SH-SY5Y (cell line): ENCODE measurements around the gene CAMTA1.

ENCODE experiments used
- GATA2 ChIP-seq: IDR thresholded peaks from 2 replicates; pipeline ENCODE4 v1.6.1; 2011; ENCODE audit warnings: mild to moderate bottlenecking, low read depth, low read length
- GATA3 ChIP-seq: IDR thresholded peaks from 2 replicates; pipeline ENCODE4 v1.6.1; 2011; ENCODE audit warnings: low read depth, mild to moderate bottlenecking, low read length, moderate library complexity

Gene CAMTA1

DNA sequence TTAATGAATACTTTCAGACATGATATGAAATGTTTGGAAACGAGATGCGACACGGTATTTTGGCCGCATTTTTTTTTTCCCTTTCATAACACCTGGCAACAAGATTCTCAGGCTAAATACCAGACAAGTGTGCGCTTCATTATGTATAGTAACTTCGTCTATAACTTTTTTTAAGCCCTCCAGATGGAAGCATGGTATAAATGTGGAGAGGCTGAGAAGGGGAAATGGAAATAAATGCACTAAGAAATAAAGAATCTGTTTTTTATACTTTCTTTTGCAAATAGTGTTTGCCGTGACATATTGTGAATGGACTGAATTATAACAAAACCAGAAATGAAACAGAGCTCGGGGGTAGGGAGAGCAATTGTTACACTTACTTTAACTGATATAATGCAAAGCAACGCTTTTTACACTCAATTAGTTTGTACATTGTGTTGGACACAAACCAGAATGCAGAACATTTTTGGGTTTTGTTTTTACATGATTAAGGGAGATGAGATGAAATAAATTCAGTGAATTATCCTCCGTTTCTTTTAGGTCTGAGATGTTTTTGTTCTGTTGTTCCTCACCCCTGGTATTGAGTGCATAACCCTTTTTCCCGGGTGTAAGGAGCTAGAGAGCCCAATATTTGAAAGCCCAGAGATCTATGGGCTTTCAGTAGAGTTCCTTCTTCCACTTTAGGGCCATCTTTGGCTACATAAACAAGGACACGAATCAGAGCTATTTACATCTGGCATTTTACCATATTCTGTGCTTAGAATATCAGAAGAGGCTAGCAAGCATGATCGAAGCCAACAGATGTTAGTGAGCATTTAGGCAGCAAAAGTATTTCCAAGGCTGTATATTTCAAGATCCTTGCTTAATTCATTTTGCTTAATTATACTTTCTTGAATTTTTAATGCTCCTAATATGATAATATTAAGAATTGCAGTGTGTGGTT is 478.0 kb downstream of the CAMTA1 start:
- TF ChIP-seq GATA2 (no peak), GATA3 (no peak)

DNA sequence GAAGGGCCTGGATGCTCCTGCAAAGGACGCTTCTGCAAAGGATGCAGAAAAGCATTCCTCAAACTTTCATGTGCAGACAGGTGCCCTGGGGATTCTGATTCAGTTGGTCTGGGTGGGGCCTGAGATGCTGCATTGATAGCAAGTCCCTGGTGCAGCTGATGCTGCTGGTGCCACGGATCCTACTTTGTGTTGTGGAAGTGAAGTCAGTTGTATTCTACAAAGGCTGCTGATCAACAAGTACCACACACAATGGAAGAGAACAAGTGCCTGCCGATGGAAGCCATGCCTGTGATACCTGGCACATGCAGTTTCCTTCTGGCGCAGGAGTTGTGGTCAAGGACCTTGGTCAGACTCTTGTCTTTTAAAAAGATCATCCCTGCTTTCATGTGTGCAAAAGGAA is 478.8 kb downstream of the CAMTA1 start:
- TF ChIP-seq GATA2 (peak; percentile 24; the same call in 1 of the 2 replicates), GATA3 (no peak)

DNA sequence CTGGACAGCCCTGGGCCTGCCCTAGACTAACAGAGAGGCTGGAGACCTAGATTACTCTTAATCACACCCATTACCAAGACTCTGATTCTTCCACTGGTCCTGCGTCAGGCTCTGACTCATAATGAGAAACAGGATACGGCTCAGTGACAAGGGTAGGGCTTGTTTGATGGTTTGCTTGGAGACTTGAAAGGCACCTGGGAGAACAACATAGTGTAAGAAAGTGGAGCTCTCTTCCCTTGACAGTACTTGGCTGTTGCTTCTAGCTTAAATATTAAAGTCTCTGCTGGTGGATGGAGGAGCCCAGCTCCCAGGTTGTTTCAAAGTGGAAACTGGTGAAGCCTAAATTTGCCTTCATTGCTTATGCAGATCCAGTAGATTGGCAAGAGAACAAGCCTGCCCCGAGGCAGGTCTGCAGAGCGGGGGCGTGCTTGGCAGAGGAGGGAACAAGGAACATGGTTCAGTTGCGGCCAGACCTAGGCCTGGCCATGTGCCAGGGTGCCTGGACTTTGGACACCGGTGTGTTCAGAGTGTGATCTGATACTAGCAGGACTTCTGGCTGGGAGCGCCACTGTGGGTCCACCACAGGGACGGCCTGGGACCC is 480.6 kb downstream of the CAMTA1 start:
- TF ChIP-seq GATA2 = peak; percentile 84
- peak; percentile 44; the same call in 1 of the 2 replicates for TF ChIP-seq GATA3

DNA sequence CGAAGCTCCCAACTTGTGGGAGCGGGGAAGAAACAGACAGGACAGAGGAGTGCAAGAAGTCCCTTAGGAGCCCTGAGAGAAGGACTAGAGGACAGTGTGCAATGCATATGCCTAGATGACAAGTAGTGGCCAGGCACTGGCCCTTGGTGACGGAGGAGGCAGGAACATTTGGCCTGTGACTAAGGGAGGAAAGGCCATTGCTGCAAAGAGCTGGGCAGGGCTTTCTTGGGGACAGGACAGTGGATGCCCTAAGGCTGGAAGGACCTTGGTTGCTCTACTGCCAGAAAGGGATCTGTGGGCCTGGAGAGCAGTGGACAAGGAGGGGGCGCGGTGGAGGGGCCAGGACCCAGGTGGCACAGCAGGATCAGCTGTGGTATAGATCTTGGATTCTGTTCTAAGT is 481.3 kb downstream of the CAMTA1 start:
- TF ChIP-seq GATA2 (no peak), GATA3 (no peak)

DNA sequence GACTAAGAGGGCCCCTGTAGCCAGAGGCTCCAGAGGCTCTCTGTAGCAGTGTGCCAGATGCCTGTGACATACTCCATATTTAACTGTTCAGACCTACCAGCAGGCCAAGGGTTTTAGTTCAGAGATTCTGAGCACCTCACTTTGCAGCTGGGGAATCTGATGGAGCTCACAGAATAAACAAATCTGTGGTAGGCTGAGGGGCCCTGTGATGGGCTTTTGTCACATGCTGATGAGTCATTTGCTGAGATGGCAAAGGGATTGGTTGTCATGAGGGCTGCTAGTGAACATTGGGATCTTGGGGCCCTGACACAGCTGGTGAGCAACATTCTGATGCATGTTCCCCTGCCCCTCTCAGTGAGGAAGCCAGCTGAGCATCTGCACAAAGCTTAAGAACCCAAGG is 482.2 kb downstream of the CAMTA1 start:
- TF ChIP-seq GATA2 = no peak

DNA sequence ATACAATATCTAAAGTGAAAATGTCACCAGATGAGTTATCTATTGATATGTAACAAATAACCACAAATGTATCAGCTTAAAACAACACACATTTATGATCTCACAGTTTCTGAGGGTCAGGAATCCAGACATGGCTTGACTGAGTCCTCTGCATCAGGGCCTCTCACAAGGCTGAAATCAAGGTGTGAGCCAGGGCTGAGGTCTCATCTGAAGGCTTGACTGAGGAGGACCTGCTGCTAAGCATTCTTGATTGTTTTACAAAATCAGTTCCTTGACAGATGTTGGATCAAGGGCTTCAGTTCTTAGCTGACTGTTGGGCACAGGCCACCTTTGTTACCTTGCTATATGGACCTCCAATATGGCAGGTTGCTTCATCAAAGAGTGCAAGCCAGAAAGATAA is 483.7 kb downstream of the CAMTA1 start:
- no peak for TF ChIP-seq GATA3
- TF ChIP-seq GATA2 = no peak

DNA sequence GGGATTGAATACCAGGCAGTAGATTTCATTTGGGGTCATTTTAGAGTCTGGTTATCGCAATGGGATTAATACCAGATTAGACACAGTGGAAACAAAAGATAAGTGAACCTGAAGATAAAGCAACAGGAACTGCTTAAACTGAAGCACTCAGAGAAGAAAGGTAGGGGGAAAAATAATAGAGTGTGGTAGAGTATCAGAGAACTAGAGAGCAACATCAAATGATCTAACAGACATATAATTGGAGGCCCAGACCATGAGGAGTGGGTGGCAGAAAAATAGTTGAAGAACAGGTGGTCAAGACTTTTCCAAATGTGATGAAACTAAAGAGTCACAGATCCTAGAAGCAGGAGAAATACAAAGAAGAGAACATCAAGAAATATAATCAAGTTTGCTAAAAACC is 484.3 kb downstream of the CAMTA1 start:
- TF ChIP-seq GATA3 (no peak), GATA2 (no peak)

DNA sequence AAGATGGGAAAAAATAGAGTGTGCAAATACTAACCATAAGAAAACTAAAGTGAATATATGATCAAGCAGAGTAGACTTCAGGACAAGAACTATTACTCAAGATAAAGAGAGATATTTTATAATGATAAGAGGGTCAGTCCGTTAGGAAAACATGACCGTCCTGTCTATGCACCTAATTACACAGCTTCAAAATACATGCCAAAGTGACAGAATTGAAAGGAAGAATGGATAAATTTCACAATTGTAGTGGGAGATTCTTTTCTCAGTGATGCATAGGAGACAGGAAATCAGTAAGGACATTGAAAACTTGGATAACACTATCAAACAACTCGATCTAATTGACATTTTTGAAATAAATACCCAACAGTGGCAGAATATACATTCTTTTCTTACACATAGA is 489.0 kb downstream of the CAMTA1 start:
- TF ChIP-seq GATA3 (no peak), GATA2 (no peak)

DNA sequence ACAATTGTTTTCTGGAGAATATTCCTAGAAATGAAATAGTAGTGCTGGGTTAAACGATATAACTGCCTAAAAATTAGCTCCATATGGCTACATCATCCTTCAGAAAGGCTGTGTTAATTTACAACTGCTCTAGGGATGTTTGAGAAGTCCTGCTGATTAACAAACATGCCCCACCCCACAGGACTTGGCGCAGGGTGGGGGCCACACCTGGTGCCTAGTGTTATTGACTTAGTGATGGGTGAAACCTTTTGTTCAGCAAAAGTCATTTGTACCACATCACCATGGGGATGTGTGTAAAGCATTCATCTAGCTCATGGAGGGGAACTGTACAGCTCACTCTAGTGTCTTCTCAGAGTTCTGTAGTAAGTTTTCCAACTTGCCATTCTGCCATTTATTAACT is 492.8 kb downstream of the CAMTA1 start:
- TF ChIP-seq GATA2 (no peak), GATA3 (no peak)

DNA sequence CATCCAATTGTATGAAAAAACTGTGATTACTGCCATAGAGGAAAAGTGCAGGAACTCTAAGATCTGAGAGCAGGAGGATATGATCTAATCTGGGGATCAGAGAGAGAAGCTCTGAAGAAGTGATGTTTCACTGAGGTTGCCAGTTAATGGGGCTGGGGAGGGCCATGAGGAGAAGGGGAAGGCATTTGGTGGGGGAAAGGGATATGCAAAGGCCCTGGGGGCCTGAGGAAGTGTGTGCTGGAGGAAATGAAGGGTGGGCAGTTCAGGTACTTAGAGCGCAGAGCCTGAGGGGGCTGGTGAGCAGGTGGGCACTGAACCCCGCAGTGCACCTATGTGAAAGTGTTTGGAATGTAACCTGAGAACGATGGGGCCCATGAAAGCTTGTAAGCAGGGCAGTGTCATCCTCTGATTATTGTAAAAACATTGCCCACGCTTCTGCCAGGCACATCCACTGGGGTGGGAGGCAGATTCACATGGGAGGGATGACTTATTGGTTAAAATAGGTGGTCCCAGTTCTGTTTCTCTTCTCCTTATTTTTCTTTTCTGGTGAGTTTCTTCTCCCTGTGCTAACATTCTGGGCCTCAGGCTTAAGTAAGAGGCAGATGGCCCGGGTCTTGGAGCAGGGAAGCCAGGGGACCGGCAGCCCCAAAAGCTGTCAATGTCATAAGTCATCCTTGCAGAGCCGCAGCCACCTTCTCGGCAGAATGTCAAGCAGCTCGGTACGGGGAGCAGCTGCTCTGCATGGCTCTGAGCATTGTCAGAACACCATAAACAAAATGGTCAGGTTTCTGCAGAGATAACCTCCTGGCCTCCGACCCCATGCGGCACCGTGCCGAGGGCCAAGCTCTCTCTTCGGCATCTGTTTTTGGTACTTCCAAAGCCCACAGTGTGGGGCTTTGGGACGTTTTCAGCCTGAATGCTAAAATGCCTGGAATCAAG is 493.8 kb downstream of the CAMTA1 start:
- TF ChIP-seq GATA3 = no peak
- no peak for TF ChIP-seq GATA2

DNA sequence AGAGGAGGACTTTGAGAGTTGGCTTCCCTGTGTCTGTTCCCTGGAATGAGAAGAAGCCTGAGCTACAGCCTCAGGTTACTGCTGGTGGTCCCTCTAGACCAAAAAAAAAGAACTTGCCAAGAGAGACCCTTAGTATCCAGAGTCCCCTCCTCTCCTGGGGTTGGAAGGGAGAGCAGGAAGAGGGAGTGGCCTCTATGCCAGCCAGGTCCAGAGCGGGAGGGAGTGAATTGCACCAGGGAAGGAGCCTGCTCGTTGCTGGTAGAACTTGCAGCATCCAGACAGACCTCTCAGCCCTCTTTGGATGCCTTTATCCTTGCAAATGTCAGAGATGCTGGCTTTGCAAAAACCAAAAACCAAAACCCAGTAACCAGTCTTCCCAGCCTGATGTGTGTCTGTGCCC is 494.5 kb downstream of the CAMTA1 start:
- TF ChIP-seq GATA2 (no peak), GATA3 (no peak)

DNA sequence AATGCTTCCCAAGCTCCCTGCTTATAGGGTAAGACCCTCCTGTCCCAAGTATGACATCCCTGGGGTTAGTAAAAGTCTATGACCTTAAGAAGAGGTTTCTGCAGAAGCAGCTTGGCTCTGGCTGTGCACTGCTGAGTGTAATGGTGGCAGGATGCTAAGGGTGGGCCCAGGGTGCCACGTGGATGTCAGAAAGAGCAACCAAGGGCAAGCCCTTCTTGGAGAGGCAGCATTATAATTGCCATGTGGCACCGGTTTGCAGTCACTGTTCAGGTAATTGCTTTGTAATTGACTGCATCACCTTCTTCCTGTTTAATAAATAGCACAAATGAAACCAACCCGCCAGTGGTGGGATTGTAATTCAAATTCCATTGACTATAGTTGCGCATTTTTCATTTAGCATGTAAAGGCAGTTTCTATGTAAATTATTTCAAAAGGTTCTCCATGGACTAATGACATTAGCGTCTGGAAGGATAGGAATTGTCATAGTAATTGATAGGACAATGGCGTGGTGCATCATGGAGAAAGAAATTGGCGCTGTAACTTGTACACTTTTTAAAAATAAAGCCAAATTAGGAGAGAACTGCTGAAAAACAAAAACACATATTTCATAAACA is 495.2 kb downstream of the CAMTA1 start:
- TF ChIP-seq GATA2 (no peak), GATA3 (no peak)

DNA sequence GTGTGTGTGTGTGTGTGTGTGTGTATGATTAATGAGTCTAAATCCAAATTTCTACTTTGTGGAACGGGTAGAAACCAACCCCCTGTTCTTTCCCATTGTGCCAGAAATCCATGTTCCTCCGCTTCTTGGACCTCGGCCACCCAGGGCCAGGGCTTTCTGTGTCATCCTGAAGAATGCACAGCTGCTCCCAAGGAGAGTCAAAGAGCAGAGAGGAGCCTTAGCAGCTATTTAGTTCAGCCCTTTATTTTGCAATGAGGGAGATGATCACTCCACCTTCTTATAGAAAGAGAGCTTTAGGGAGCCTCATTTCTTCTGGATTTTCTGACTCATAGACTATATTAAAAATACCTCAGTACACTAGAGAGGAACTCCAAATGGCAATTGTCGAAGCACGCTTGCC is 496.6 kb downstream of the CAMTA1 start:
- TF ChIP-seq GATA3 = no peak
